Dedifferentiated amniotic fluid mesenchymal stem cell (primary cell): ENCODE results near the gene FOXL1.
"Not testable (repeated sequence)": the region's sequence is repeated elsewhere in the genome, so short reads cannot be mapped to it uniquely, and the experiment has no call there.

Source experiments
- DNase-seq: peaks from one replicate; pipeline ENCODE4 v3.0.0-alpha.2; 2016; ENCODE audit errors: extremely low spot score

Gene FOXL1

GRCh38 chr16:86580791-86581170, 2.4 kb downstream of the FOXL1 start:
- no peak for DNase-seq

- no peak for DNase-seq
Observed at GRCh38 chr16:86581458-86581857, 3.1 kb downstream of the FOXL1 start.

GRCh38 chr16:86584071-86584685, 5.8 kb downstream of the FOXL1 start:
- DNase-seq = no peak

- DNase-seq = no peak
Observed at GRCh38 chr16:86584726-86585721, 6.7 kb downstream of the FOXL1 start.

- peak; percentile 87 for DNase-seq
Observed at GRCh38 chr16:86585821-86586611, 7.7 kb downstream of the FOXL1 start.

GRCh38 chr16:86587487-86587886, 9.1 kb downstream of the FOXL1 start:
- no peak for DNase-seq

- not testable (repeated sequence) for DNase-seq
Observed at GRCh38 chr16:86587955-86588354, 9.6 kb downstream of the FOXL1 start.

- DNase-seq = peak; percentile 61
Observed at GRCh38 chr16:86590501-86591144, 12.3 kb downstream of the FOXL1 start.

- DNase-seq = no peak
Observed at GRCh38 chr16:86591270-86591669, 12.9 kb downstream of the FOXL1 start.

GRCh38 chr16:86593913-86594620, 15.7 kb downstream of the FOXL1 start:
- no peak for DNase-seq

GRCh38 chr16:86594721-86595120, 16.4 kb downstream of the FOXL1 start:
- DNase-seq = no peak

GRCh38 chr16:86595983-86596605, 17.7 kb downstream of the FOXL1 start:
- DNase-seq = no peak

- DNase-seq = no peak
Observed at GRCh38 chr16:86597126-86597879, 19.0 kb downstream of the FOXL1 start.

- DNase-seq = no peak
Observed at GRCh38 chr16:86597880-86598606, 19.7 kb downstream of the FOXL1 start.

GRCh38 chr16:86598607-86599565, 20.5 kb downstream of the FOXL1 start:
- peak; percentile 66 for DNase-seq

- DNase-seq = no peak
Observed at GRCh38 chr16:86601356-86601755, 23.0 kb downstream of the FOXL1 start.

GRCh38 chr16:86602521-86602920, 24.2 kb downstream of the FOXL1 start:
- DNase-seq = no peak
